ENCODE results near the gene ECI2.

- TF ChIP-seq CTCF (CRISPR knock-in tag; IDR thresholded peaks at IDR 0.05) = no peak
- TF ChIP-seq HMG20A (CRISPR knock-in tag; IDR thresholded peaks at IDR 0.05; ENCODE audit: borderline replicate concordance) = no peak
- TF ChIP-seq CBX5 (CRISPR knock-in tag; IDR thresholded peaks at IDR 0.05; ENCODE audit: borderline replicate concordance) = no peak
- TF ChIP-seq ZSCAN29 (CRISPR knock-in tag; conservative IDR thresholded peaks at IDR 0.05) = no peak
- TF ChIP-seq JUN (CRISPR knock-in tag; IDR thresholded peaks at IDR 0.05) = no peak
- no peak for TF ChIP-seq ETV6 (CRISPR knock-in tag; conservative IDR thresholded peaks at IDR 0.05)
- TF ChIP-seq MTERF4 (CRISPR knock-in tag; IDR thresholded peaks at IDR 0.05) = no peak
- no peak for TF ChIP-seq HDAC2 (CRISPR knock-in tag; IDR thresholded peaks at IDR 0.05)
- no peak for TF ChIP-seq MZF1 (CRISPR knock-in tag; IDR thresholded peaks at IDR 0.05; ENCODE audit: borderline replicate concordance)
- no peak for TF ChIP-seq FOXO4 (CRISPR knock-in tag; conservative IDR thresholded peaks at IDR 0.05)
Measured at GRCh38 chr6:4071330-4071729, 64.0 kb downstream of the ECI2 start.

Data from HepG2 (cell line).